Esophagus squamous epithelium (tissue), 4 donors: ENCODE measurements around the gene FOXP4.

Source experiments
- POLR2A ChIP-seq, 4 donors: fragments of 450-650 bp; IDR thresholded peaks; one replicate each; pipeline ENCODE4 v1.6.1; 2017; ENCODE audit warnings: antibody characterized with exemption in 4 of 4, mild to moderate bottlenecking in 4 of 4, moderate library complexity in 3 of 4
- TF ChIP-seq, protein P1 (sequence below), 6 experiments: fragments of 450-650 bp in 4 of 6; fragments of 200-600 bp in 2 of 6; sonication (generic) in 2 of 6; IDR thresholded peaks; one replicate each; pipeline ENCODE4 v1.5.1; 2016 to 2019; ENCODE audit warnings: antibody characterized with exemption in 6 of 6, mild to moderate bottlenecking in 4 of 6, moderate library complexity in 4 of 6

DNA sequence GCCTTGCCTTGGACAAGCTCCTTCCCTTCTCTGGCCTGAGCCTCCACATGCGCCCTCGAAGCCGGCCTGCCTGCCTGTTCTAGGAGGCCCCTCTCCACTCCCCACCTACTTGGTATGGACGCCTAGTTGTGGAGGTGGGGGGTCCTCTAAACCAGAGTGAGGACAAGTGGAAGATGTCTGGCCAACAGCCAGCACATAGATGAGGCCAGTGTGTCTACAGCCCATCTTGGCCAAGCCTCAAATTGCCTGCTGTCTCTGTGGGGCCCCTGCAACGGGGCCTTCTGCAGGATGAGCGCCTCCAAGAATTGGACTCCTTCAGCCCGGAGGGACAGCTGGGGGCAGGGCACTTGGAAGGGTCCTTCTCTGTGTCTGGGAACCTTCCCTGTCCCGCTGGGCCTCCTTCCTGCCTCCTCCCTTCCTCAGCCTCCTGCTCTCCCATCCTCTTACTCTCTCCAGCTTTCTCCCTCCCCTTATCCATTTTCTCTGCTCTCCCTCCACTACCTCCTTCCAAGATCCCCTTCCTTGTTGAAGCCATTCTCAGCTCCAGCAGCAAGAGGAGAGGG lies 93.7 kb downstream of the FOXP4 start:
- TF ChIP-seq, protein P1, sequence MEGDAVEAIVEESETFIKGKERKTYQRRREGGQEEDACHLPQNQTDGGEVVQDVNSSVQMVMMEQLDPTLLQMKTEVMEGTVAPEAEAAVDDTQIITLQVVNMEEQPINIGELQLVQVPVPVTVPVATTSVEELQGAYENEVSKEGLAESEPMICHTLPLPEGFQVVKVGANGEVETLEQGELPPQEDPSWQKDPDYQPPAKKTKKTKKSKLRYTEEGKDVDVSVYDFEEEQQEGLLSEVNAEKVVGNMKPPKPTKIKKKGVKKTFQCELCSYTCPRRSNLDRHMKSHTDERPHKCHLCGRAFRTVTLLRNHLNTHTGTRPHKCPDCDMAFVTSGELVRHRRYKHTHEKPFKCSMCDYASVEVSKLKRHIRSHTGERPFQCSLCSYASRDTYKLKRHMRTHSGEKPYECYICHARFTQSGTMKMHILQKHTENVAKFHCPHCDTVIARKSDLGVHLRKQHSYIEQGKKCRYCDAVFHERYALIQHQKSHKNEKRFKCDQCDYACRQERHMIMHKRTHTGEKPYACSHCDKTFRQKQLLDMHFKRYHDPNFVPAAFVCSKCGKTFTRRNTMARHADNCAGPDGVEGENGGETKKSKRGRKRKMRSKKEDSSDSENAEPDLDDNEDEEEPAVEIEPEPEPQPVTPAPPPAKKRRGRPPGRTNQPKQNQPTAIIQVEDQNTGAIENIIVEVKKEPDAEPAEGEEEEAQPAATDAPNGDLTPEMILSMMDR (IDR thresholded peaks at IDR 0.05) = no peak
- TF ChIP-seq POLR2A (IDR thresholded peaks at IDR 0.05) = no peak
